NK-92 (cell line): ENCODE results near the gene NHS.

Experiments used
- DNase-seq: peaks from one replicate; lab custom pipeline; 2025; ENCODE audit not compliant: unreplicated experiment; lab: John Stamatoyannopoulos, UW

The NHS gene

DNA sequence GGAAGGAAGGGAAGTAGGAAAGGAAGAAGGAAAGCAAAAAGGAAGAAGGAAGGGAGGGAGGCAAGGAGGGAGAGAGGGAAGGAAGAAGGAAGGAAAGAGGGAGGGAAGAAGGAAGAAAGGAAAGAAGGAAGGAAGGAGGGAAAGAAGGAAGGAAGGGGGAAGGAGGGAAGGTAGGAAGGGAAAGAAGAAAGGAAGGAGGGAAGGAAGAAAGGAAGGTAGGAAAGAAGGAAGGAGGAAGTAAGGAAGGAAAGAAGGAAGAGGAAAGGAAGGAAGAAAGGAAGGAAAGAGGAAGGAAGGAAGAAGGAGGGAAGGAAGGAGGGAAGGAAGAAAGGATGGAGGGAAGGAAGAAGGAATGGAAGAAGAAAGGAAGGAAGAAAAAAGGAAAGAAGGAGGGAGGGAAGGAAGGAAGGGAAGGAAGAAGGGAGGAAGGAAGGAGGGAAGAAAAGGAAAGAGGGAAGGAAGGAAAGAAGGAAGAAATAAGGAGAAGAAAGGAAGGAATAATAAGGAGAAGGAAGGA lies 343.7 kb downstream of the NHS start:
- DNase-seq: no peak

- DNase-seq: no peak
Measured at GRCh38 chrX:17719711-17720110, 344.7 kb downstream of the NHS start.

- DNase-seq: no peak
Measured at GRCh38 chrX:17721715-17722114, 346.7 kb downstream of the NHS start.

DNA sequence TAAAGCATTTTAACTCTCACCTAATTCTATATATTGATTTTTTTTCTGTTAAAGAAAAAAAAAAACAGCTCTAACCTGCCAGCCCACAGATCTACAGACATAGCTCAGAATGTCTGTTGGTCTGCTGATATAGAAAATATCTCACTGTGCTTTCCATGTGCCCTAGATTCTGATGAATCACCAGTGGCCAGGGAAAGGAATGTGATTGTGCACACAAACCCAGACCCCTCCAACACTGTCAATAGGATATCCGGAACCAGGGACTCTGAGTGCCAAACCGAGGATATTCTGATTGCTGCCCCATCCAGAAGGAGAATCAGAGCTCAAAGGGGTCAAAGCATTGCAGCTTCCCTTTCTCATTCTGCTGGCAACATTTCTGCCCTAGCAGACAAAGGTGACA lies 350.2 kb downstream of the NHS start:
- no peak for DNase-seq

DNA sequence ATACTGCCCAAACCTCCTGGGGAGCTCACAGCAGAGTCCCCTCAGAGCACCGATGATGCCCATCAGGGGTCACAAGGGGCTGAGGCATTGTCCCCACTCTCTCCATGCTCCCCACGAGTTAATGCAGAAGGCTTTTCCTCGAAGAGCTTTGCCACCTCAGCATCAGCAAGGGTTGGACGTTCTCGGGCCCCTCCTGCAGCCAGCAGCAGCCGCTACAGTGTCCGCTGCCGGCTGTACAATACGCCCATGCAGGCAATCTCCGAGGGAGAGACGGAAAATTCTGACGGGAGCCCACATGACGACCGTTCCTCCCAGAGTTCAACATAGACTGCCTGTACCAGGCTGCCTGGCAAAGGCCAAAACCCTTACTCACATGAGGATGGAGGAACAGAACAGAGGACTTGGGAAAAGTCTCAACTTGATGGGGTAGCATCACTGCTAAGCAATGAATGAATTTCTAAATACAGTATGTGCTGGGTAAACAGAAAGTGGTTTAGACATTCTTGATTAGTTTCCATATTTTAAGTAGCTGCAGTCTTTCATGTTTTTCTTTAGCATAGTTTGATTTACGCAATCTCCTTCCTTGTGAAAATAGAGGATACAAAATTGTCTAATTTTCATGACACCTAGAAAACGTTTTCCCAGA lies 357.3 kb downstream of the NHS start:
- DNase-seq: no peak

GRCh38 chrX:17735406-17735805 lies 360.4 kb downstream of the NHS start:
- DNase-seq: no peak

GRCh38 chrX:17736478-17736855 lies 361.5 kb downstream of the NHS start:
- DNase-seq: no peak

DNA sequence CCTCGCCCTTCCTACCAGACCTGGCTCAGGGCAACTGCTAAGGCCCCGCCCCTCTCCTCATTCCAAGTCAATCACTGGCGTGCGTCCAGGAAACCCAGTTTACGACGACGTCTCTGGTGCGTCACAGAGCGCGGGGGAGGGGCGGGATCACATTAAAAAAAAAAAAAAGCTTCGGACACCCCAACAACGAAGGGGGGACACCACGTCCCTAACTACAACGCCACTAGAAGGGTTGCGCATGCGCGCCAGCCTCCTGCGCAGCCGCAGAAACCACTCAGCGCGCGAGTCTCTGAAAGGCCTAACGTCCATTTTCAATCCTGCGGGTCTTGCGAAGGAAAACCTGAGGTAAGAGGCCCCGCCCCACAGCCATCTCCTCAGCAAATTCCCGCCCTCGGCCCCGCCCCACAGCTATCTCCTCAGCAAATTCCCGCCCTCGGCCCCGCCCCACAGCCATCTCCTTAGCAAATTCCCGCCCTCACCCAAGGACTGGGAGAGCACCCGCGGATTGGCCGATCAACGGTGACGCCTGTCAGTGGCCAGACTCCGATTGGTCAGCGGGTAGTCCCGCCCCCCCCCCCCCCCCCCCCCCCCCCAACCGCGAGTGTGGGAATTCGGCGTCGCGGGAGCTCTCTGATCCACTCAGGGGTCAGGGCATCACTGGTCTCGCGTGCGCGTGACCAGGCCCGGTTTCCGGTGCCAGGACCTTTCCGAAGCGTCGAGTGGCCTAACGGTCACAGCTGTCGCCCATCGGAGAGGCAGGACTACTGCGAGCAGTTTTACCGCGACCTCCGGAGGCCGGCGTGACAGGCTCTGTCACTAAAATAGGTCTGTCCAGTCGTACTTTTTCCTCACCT lies 362.1 kb downstream of the NHS start, which contains the start of gene SCML1:
Gene SCML1 (plus strand): TSS at position 638 of the 854 bp plus-strand sequence. CDS start 6,694 bp downstream, outside the sequence.
- peak; percentile 34 for DNase-seq

DNA sequence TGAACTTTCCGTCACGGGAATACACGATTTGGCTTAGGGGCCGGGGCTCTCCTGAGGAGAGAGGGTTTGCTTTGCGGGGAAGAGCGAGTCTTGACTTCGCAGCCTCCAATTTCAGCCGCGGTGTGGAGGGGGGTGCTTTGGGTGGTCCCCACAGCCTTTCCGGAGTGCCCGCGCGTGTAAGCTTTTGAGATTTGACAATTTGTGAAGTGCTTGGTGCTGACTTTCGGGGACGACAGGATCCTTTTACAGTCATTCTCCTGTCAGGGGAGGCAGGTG lies 362.6 kb downstream of the NHS start:
- no peak for DNase-seq

GRCh38 chrX:17737986-17738713 lies 363.1 kb downstream of the NHS start:
- no peak for DNase-seq

GRCh38 chrX:17738737-17739535 lies 363.9 kb downstream of the NHS start:
- DNase-seq: no peak

GRCh38 chrX:17740137-17741122 lies 365.4 kb downstream of the NHS start:
- no peak for DNase-seq

- DNase-seq: no peak
Measured at GRCh38 chrX:17741123-17741511, 366.1 kb downstream of the NHS start.

DNA sequence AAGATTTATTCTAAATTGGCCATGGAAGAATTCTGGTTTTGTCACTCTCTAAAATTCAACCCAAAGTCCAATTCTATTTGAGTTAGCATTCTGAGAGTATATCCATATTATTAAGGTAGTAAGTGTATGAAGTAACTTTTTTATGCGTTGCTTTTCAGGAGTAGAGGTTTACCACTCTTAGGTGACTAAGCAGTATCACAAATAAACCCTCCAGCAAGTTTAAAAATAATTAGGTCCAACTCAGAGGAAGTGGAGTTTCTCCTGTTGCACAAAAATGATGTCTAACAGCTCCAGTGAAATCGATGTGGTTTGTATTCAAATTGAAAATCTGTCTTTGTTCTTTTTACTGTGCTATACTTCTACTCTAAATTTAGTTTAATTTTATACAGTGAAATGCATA lies 368.9 kb downstream of the NHS start:
- DNase-seq: no peak

- no peak for DNase-seq
Measured at GRCh38 chrX:17744896-17745523, 370.0 kb downstream of the NHS start.

GRCh38 chrX:17747692-17748091 lies 372.7 kb downstream of the NHS start:
- no peak for DNase-seq

- no peak for DNase-seq
Measured at GRCh38 chrX:17748684-17749083, 373.7 kb downstream of the NHS start.

GRCh38 chrX:17750436-17750835 lies 375.4 kb downstream of the NHS start:
- no peak for DNase-seq

DNA sequence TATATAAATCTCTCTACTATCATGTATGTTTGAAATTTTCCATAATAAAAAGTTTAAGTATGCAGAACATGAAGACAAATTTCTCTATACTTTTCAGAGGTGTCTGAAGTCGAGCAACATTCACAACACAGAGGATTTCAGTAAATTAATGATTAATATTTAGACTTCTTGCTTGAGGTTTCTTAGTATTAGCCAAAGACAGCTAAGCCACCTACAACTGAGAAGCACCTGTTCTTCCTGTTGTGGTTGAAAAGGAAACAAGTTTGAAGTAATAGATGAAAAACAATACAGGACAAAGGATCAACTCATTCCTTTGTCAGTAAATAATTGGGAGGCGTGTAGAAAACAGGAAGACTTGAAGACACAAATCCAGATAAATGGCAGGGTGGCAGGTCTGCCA lies 383.4 kb downstream of the NHS start:
- DNase-seq: no peak
